Panc1 (cell line): ENCODE results near the gene CLINT1. TPM values are rescaled to one million over a fixed set of nuclear protein-coding genes. Genes with fewer than 3 reads are reported as not detected.

ENCODE experiments used
- ATAC-seq: fragments of 200-7000 bp; cut with Tn5 transposase; 2 replicates; pipeline ENCODE4 v1.9.1; 2020; ENCODE audit warnings: mild to moderate bottlenecking, moderate library complexity
- BruUV-seq: library from RNA; stranded (reverse); fragments of 400-500 nt; replicated peaks from 2 replicates; lab custom pipeline; 2021; lab: Mats Ljungman, UMichigan
- CTCF ChIA-PET: fragments of 300-600 bp; sonication (Branson Sonifier 250); formaldehyde crosslinking; loops from one replicate; lab custom pipeline; 2022; ENCODE audit warnings: antibody characterized with exemption; lab: Charles Lee
- POLR2A ChIA-PET: fragments of 300-600 bp; sonication (Branson Sonifier 250); formaldehyde crosslinking; loops from one replicate; lab custom pipeline; 2022; ENCODE audit warnings: antibody characterized with exemption; lab: Charles Lee
- DNase-seq: peaks from one replicate; pipeline ENCODE4 v3.0.0-alpha.2; 2010; ENCODE audit warnings: low read depth, low spot score
- H3K27ac ChIP-seq: 2 replicates; pipeline ENCODE4 v1.5.1; 2011; ENCODE audit warnings: mild to moderate bottlenecking, low read length, inconsistent platforms
- H3K27me3 ChIP-seq: fragments of 200-500 bp; sonication (Bioruptor generic); 2 replicates; pipeline ENCODE4 v1.6.0; 2014; ENCODE audit warnings: low read length, inconsistent platforms; ENCODE audit not compliant: control insufficient read depth, insufficient read depth
- H3K36me3 ChIP-seq: fragments of 200-500 bp; sonication (Bioruptor generic); 2 replicates; pipeline ENCODE4 v1.5.1; 2014; ENCODE audit warnings: inconsistent platforms, mild to moderate bottlenecking, low read length, moderate library complexity; ENCODE audit not compliant: control insufficient read depth, insufficient read depth
- H3K4me1 ChIP-seq: 2 replicates; pipeline ENCODE4 v1.5.1; 2011; ENCODE audit warnings: inconsistent platforms, mild to moderate bottlenecking, low read length, moderate library complexity; ENCODE audit not compliant: control insufficient read depth, insufficient read depth
- H3K4me3 ChIP-seq, 2 experiments: 2 replicates each; pipeline ENCODE4 v1.5.1; 2011 to 2012; ENCODE audit warnings: low read depth in 2 of 2, low read length in 2 of 2, mild to moderate bottlenecking in 2 of 2, inconsistent platforms in 1 of 2, moderate library complexity in 1 of 2
- H3K9me3 ChIP-seq: fragments of 200-500 bp; sonication (Bioruptor generic); 2 replicates; pipeline ENCODE4 v1.5.1; 2014; ENCODE audit warnings: low read depth, mild to moderate bottlenecking, inconsistent platforms, low read length, moderate library complexity; ENCODE audit not compliant: control insufficient read depth, insufficient read depth
- POLR2AphosphoS5 ChIP-seq: IDR thresholded peaks from 2 replicates; pipeline ENCODE4 v1.6.1; 2012; ENCODE audit warnings: mild to moderate bottlenecking, low read depth, low read length, moderate library complexity
- SIN3A ChIP-seq: IDR thresholded peaks from 2 replicates; pipeline ENCODE4 v1.6.1; 2012; ENCODE audit warnings: low read depth, mild to moderate bottlenecking, low read length, moderate library complexity, borderline replicate concordance; ENCODE audit not compliant: insufficient read depth
- TCF7L2 ChIP-seq: IDR thresholded peaks from 2 replicates; pipeline ENCODE4 v1.6.1; 2011; ENCODE audit warnings: mild to moderate bottlenecking, low read depth, low read length, inconsistent platforms
- in situ Hi-C: cut with HindIII; loops from 2 replicates; pipeline ENCODE4 v1.10.0; 2016; ENCODE audit warnings: low sequenced_read_pairs, low pct_unique_long_range_greater_than_20kb
- intact Hi-C: fragments of 100-400 bp; cut with micrococcal nuclease; formaldehyde crosslinking; loops from one replicate; pipeline ENCODE4 v1.10.0; 2022; ENCODE audit not compliant: unreplicated experiment
- total RNA-seq: library from RNA; stranded (reverse); gene quantifications from one replicate; pipeline ENCODE4 v1.2.1, GENCODE V29; 2021; ENCODE audit not compliant: unreplicated experiment
- TF ChIP-seq, protein P1 (sequence below), 2 experiments: IDR thresholded peaks; 2 replicates each; pipeline ENCODE4 v1.6.1; 2011 to 2012; ENCODE audit warnings: low read depth in 2 of 2, control low read depth in 1 of 2, low read length in 1 of 2, mild to moderate bottlenecking in 1 of 2, moderate library complexity in 1 of 2; ENCODE audit not compliant: insufficient read depth in 1 of 2
- TF ChIP-seq, protein P2 (sequence below): fragments of 450-650 bp; IDR thresholded peaks from 2 replicates; pipeline ENCODE4 v1.5.1; 2017; ENCODE audit warnings: mild to moderate bottlenecking

CLINT1 gene
- total RNA-seq, 1 experiment from 2014 or later = 81.6 TPM

DNA sequence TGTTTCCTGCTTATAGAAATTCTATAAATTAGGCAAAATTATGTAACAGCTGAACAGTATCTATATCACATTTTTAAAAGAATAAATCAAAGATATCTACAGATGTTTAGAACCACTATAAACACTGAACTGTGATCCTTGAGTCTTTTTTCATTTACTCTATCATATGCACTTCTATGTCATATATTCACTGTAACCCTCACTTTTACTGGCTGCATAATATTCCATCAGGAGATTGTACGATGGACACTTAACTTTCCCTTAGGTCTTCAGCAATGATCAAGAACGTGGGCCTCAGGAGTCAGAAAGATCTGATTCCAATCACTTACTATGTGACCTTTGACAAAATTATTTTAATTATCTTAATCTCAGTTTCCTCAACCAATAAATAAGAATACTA lies 41.0 kb downstream of the CLINT1 start:
- no peaks in the 10 kb centered on the region for H3K9me3 ChIP-seq
- no peak overlapping the region for H3K4me3 ChIP-seq
- DNase-seq (no peak), ATAC-seq (no peak)
- H3K4me1 ChIP-seq = peaks cover 4% of the 10 kb centered on the region; the same call in 1 of the 2 replicates
- H3K36me3 ChIP-seq = peaks cover 11% of the 10 kb centered on the region; the same call in 1 of the 2 replicates
- intact Hi-C loops (no loop called here), in situ Hi-C loops (no loop called here)
- TF ChIP-seq, protein P1, sequence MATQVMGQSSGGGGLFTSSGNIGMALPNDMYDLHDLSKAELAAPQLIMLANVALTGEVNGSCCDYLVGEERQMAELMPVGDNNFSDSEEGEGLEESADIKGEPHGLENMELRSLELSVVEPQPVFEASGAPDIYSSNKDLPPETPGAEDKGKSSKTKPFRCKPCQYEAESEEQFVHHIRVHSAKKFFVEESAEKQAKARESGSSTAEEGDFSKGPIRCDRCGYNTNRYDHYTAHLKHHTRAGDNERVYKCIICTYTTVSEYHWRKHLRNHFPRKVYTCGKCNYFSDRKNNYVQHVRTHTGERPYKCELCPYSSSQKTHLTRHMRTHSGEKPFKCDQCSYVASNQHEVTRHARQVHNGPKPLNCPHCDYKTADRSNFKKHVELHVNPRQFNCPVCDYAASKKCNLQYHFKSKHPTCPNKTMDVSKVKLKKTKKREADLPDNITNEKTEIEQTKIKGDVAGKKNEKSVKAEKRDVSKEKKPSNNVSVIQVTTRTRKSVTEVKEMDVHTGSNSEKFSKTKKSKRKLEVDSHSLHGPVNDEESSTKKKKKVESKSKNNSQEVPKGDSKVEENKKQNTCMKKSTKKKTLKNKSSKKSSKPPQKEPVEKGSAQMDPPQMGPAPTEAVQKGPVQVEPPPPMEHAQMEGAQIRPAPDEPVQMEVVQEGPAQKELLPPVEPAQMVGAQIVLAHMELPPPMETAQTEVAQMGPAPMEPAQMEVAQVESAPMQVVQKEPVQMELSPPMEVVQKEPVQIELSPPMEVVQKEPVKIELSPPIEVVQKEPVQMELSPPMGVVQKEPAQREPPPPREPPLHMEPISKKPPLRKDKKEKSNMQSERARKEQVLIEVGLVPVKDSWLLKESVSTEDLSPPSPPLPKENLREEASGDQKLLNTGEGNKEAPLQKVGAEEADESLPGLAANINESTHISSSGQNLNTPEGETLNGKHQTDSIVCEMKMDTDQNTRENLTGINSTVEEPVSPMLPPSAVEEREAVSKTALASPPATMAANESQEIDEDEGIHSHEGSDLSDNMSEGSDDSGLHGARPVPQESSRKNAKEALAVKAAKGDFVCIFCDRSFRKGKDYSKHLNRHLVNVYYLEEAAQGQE (IDR thresholded peaks at IDR 0.05; ENCODE audit: insufficient read depth in 1 of 2, low read depth in 2 of 2, low read length in 1 of 2) = no peak
- no peak for TF ChIP-seq POLR2AphosphoS5
- no peak for TF ChIP-seq SIN3A
- TF ChIP-seq, protein P2, sequence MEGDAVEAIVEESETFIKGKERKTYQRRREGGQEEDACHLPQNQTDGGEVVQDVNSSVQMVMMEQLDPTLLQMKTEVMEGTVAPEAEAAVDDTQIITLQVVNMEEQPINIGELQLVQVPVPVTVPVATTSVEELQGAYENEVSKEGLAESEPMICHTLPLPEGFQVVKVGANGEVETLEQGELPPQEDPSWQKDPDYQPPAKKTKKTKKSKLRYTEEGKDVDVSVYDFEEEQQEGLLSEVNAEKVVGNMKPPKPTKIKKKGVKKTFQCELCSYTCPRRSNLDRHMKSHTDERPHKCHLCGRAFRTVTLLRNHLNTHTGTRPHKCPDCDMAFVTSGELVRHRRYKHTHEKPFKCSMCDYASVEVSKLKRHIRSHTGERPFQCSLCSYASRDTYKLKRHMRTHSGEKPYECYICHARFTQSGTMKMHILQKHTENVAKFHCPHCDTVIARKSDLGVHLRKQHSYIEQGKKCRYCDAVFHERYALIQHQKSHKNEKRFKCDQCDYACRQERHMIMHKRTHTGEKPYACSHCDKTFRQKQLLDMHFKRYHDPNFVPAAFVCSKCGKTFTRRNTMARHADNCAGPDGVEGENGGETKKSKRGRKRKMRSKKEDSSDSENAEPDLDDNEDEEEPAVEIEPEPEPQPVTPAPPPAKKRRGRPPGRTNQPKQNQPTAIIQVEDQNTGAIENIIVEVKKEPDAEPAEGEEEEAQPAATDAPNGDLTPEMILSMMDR = no peak
- no peak for TF ChIP-seq TCF7L2
- BruUV-seq = no TSS peak
- no peaks in the 10 kb centered on the region for H3K27me3 ChIP-seq
- CTCF ChIA-PET = no interaction called here
- no peak overlapping the region for H3K27ac ChIP-seq
- POLR2A ChIA-PET = no interaction called here

DNA sequence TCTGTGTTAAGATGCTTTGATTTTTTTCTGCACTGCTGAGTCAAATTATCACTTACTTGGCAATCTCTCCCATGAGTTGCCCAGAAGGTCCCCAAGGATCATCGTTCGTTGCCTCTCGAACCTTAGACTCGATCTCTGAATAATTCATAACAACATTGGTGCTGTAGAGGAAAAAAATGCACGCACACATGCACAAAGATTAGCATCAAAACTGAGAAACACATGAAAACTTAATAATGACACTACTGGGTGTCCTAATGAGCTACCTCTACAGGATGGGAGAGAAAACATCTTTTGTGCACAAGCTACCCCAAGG lies 41.6 kb downstream of the CLINT1 start:
- intact Hi-C loops = no loop called here
- in situ Hi-C loops = no loop called here
- Histone ChIP-seq H3K36me3 (peaks cover 14% of the 10 kb centered on the region; the same call in 1 of the 2 replicates), H3K27me3 (no peaks in the 10 kb centered on the region), H3K9me3 (no peaks in the 10 kb centered on the region), H3K4me1 (peaks cover 4% of the 10 kb centered on the region; the same call in 1 of the 2 replicates), H3K4me3 (no peak overlapping the region), H3K27ac (no peak overlapping the region)
- ATAC-seq (no peak), DNase-seq (no peak)
- CTCF ChIA-PET = interaction anchor here (1.1 kb wide), 1 partner anchor 131 kb away, joined by 6 read pairs; no protein-coding TSS in a partner anchor
- BruUV-seq = no TSS peak
- TF ChIP-seq TCF7L2 (no peak), POLR2AphosphoS5 (no peak), SIN3A (no peak)
- TF ChIP-seq, protein P1 (IDR thresholded peaks at IDR 0.05; ENCODE audit: insufficient read depth in 1 of 2, low read depth in 2 of 2, low read length in 1 of 2) = no peak
- TF ChIP-seq, protein P2 = no peak
- POLR2A ChIA-PET = no interaction called here
